Stimulated activated CD4-positive, alpha-beta T cell treated with anti-CD3 and anti-CD28 coated beads, TNF-alpha, amount 100 ng/mL, for 1 hour (primary cell): ENCODE results near the gene UBE2J1.

Source experiments
- DNase-seq, 3 donors: peaks; one replicate each; pipeline ENCODE4 v3.0.0-alpha.2; 2020; ENCODE audit warnings: low read depth in 3 of 3, low spot score in 1 of 3

The UBE2J1 gene

DNA sequence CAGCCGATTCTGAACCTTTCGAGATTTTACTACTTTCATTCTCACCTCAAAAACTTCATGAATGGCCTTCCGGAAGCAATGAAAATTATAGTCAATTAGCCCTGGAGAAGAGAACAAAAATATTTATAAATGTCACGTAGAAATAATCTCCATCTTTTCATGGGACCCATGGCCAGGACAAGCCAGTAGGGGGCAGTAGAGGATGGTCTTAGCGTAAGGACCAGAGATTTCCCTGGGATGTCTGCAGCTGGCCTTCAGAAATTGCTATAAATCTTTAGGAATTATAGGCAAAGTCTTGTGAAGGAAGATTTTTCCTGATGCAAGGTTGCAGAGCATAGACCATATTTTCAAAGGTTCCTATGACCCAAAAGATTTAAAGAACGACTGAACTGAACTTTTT is 15.6 kb upstream of the UBE2J1 start:
- DNase-seq, result peak in 1 of 3 donors; percentile 35

GRCh38 chr6:89364586-89364985 is 12.1 kb upstream of the UBE2J1 start:
- no peak for DNase-seq

DNA sequence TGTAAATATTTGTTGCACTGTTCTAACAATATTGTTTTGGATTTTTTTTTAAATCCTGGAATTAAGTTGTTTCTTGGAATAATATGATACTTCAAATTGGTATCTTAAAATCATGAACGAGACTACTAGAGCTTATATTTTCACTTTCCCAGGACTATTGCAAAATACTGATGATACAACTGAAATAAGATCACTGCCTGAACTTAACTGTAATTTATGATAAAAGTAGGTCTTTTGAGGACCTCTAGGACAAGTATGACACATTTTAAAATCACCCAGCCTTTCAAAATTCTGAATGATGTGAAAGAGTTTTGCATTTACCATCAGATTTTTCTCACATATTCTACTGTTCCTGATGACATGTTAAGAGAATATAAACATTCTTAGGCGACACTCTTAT is 8.6 kb upstream of the UBE2J1 start:
- no peak for DNase-seq

GRCh38 chr6:89360415-89360999 is 8.0 kb upstream of the UBE2J1 start:
- no peak for DNase-seq

DNA sequence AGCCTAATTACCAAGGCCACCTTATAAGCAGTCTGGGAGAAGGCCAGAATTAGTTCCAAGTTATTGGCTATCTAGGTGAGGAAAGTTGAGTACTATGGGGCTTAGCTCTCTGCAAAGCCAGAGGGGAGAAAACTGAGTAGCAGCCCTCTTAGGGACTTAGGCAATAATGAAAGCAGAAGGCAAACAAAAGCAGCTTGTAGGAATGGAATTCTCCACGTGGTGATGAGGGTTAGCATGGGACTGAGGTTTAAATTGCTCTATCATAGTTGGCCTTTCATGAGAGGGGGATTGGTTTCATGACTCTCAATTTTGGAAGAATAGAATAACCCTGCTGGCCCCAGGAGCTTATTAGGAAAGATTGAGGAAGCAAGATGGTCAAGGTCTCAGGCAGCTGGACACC is 7.0 kb upstream of the UBE2J1 start:
- no peak for DNase-seq

DNA sequence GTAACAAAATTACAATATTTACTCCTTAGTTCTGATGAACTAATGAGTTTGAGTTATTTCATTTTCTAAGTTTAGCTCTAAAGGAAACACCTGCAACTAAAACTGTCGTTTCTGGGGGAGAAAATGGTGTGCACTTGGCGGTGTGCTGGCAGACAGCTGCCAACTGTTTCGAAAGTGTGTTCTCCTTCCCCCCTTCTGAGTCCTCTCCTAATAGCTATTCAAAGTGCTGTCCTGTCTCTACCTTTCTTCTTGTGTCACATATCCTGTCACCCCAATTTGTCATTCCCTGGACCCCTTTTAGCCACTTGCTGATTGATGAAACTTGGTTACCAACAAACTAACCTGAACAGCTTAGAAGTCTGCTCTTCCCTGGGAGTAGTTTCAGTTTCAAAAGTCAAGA is 4.9 kb upstream of the UBE2J1 start:
- no peak for DNase-seq

GRCh38 chr6:89356642-89357170 is 4.2 kb upstream of the UBE2J1 start:
- no peak for DNase-seq

- no peak for DNase-seq
Observed at GRCh38 chr6:89355511-89356194, 3.1 kb upstream of the UBE2J1 start.

DNA sequence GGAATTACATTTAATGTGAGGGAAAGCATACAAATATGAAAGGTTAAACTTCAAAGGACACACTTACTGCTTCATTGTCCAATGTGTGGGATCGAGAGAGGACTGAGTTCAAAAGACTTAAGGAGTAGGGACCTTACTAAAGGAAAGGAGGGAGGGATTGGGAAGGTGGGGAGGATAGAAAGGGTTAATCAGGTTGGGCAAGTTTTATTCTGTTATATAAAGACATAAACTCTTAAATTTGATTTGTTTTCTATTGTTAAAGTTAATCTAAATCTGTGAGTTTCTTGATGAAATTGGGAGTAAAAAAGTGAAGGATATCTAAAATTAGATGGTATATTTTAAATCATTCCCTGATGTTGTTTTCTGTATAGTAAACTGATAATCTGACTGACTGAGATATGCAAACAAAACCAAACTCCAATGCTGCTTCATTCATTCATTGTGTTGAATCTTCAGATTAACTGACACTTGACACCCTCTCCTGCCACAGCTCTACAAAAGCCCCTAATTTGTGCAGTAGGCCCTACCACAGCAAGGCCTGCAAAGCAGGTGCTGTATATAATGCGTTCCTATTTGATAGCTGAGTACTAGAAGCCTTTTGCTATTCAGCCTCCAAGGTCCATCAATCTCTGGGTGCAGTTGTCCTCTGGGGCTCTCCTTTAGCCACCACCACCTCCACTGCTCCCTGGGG is 1.3 kb upstream of the UBE2J1 start:
- DNase-seq, result no peak

DNA sequence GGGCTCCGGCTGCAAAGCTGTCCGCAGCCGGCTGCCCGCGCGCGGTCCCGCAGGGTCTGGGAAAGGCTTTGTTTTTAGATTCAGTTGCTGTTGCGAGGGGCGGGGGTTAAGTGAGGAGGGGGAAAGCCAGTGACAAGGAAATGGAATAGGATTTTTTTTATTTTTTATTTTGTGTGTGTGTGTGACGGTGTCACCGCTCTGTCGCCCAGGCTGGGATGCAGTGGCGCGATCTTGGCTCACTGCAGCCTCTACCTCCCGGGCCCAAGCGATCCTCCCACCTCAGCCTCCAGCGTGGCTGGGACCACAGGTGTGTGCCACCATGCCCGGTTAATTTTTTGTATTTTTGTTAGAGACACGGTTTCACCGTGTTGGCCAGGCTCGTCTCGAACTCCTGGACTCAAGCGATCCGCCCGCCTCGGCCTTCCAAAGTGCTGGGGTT is 615 bp upstream of the UBE2J1 start:
- DNase-seq, result no peak

GRCh38 chr6:89351671-89352277 is 748 bp downstream of the UBE2J1 start:
- DNase-seq, result no peak

GRCh38 chr6:89350281-89350966 is 2.1 kb downstream of the UBE2J1 start:
- DNase-seq, result no peak

- DNase-seq, result no peak
Observed at GRCh38 chr6:89348372-89348771, 4.2 kb downstream of the UBE2J1 start.

DNA sequence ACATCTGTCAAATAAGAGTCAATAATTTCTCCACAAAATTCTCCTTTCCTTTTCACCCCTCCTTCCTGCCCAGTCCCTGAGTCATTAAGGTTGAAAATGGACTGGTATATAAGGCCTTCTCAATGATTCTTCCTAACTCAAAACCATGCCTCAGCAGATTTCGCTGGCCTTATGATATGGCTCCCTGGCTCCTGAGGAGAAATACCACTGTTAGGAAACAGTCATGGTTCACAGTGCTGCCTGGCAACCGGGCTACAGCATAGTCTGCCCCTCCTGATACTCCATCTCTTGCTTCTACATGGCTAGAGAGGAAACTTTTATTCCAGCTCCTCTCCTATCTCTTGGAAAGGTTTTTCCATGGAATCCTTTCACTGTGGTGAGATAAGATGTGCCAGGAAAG is 4.7 kb downstream of the UBE2J1 start:
- DNase-seq, result no peak

DNA sequence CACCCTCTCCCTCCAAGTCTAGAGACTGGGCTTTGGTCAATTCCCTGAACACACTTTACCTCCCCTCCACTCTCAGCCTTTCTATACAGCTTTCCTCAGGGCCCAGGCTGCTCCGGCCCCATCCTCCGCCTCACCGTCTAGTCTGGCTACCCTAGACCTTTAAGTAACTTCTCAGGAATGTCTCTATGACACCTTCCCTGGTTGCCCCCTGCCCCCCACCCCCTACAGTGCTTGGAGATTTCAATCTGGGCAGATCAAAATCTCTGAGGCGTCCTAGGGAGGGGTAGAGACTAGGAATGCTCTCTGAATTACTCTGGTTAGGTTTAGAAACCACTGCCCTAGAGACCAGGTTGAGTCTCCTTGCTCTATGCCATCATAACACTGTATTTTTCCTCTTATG is 6.1 kb downstream of the UBE2J1 start:
- DNase-seq, result no peak

DNA sequence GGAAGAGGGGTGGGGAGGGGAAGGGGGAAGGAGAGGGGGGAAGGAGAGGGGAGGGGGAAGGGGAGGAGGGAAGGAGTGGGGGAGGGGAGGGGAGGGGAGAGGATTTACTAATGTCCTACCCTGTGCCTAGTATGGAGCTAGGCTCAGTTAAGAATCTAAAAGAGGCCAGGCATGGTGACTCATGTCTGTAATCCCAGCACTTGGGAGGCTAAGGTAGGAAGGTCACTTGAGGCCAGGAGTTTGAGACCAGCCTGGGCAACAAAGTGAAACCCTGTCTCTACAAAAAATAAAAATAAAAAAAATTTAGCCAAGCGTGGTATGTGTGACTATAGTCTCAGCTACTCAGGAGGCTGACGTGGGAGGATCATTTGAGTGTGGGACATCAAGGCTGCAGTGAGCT is 13.0 kb downstream of the UBE2J1 start:
- no peak for DNase-seq

DNA sequence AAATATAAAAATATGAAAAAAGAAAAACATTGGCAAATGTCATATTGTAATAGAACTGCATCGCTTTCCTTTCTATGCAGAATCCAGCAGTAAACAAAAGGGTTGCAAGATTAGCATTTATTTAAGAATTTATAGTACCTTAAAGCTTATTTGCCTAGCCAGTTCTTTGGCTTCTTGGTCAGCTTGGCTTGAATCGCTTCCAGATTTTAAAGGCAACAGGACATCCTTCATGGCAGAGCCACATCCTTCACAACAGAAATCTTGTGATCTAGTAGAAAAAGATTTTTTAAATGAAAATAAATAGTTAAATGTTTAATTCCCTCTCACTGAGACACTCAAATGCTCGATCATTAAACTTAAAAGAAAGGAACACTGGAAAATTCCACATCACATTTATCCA is 17.4 kb downstream of the UBE2J1 start:
- no peak for DNase-seq

DNA sequence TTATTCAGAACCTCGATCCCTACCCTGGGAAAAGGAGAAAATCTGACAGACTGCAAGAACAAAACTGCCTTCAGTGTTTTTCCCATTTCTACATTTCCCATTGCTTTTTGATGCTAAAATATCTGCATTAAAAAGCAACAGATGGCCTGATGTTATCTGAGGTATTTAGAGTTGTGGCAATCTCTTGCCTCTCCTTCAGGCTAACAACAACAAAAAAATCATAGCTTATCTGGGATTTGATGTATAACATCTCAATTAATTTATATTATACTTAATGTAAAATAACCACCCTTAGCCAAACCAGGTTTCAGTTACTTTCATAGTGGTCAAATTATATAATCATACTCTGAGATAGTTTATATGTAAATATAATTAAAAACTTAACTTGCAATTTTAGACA is 21.6 kb downstream of the UBE2J1 start:
- DNase-seq, result no peak

DNA sequence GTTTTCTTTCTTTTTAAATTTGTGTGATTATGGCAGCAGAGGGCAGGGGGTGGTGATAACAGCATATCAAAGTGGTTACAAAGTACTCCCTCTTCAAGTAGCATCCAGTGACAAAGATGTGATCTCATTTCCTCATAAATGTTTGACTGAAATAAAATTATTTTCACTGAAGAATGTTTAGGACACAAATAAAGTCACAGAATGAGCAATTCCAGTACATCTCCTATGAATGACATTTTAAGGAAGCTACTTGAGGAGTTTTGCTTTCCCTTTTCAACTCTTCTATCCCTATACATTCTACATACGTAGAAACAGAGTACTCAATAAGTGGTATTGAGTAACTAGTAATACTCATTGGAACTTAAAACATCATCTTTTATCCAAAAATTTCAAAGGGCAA is 23.5 kb downstream of the UBE2J1 start:
- DNase-seq, result no peak

GRCh38 chr6:89324304-89324703 is 28.2 kb downstream of the UBE2J1 start:
- no peak for DNase-seq

DNA sequence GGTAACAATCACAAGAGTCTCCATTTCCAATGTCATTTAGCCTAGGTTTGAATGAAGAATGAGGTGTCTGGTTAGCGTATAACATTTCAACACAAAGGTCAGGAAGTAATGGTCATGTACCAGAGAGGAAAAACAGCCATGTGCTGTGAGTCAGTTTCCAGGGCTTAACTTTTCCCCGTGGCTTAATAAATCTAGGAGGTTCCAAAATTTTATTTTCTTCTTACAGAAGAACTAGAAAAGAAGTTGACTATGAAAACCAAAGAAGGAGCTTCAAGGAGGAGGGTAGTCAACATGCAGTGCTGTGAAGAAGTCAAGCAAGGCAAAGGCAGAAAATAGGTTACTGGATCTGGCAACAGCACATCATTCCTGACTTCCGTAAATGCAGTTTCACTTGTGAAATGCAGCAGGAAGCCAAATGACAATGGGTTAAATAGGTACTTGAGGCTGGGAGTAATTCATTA is 29.0 kb downstream of the UBE2J1 start:
- DNase-seq, result no peak
